Hepatocyte (in vitro differentiated cells): ENCODE measurements around the gene FAM9A.

Source experiments
- CTCF ChIP-seq: fragments of 200-600 bp; sonication (generic); IDR thresholded peaks from 2 replicates; pipeline ENCODE4 v1.5.1; 2016; ENCODE audit warnings: antibody characterized with exemption, mild to moderate bottlenecking; ENCODE audit not compliant: poor library complexity
- EZH2 ChIP-seq: fragments of 200-600 bp; sonication (generic); IDR thresholded peaks from 2 replicates; pipeline ENCODE4 v1.6.1; 2016; ENCODE audit warnings: antibody characterized with exemption, mild to moderate bottlenecking, borderline replicate concordance

GRCh38 chrX:8846266-8846665, 45.1 kb upstream of the FAM9A start:
- no peak for TF ChIP-seq CTCF
- no peak for TF ChIP-seq EZH2
